Raji (cell line): Measurements from ENCODE around the gene LIPC.

Source experiments
- POLR2A ChIP-seq: IDR thresholded peaks from 2 replicates; pipeline ENCODE4 v1.6.1; 2011; ENCODE audit warnings: low read depth, low read length, control low read depth; ENCODE audit not compliant: insufficient read depth

LIPC gene

GRCh38 chr15:58401276-58401675, 30.5 kb upstream of the LIPC start:
- no peak for TF ChIP-seq POLR2A

DNA sequence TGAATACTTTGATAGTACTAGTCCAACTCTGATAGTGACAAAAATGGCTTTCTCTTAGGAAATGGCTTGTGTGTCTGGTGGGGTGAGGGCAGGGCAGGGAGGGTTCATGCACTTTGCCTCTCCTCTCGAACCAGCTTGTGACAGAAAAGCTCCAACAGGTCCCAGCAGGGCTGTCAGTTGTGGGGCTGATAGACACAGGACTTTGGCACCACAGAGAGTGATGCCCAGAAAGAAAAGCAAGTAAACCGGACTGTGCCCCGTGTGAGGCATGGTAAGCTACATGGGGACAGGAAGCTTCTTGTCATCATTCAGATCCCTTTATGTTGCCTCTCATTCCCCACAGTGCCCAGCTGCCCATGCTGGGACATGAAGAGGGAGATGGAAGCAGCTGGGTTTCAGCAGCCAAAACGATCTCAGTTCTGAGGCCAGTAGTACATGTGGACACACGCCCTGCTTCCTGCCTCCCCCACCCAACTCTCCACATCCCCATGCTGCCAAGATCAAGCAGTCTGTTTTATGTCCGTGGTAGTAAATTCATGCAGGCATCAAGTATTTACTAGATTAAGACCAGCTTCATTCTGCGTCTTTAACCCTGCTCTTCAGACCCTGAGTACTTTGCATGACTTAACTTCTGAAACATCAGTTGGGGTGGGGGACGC, 29.7 kb upstream of the LIPC start:
- no peak for TF ChIP-seq POLR2A

DNA sequence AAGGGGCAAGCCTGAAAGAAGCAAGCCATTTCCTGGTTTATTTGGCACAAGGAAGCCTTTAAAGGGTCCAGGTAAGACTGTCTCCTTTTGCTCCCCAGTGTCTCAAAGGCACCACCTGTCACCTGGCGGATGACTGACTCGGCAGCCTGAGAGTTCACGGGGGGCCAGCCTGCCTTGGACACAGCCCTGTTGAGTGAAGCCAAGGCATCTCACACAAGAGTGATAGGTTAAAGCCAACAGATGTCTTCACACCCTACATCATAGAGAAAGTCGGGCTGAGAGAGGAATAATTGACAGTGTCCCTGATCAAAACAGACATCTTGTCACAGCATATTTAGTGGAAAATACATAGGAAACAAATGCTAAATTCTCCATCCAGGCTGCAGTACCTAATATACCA, 28.2 kb upstream of the LIPC start:
- no peak for TF ChIP-seq POLR2A

GRCh38 chr15:58404020-58404419, 27.8 kb upstream of the LIPC start:
- TF ChIP-seq POLR2A, result no peak

DNA sequence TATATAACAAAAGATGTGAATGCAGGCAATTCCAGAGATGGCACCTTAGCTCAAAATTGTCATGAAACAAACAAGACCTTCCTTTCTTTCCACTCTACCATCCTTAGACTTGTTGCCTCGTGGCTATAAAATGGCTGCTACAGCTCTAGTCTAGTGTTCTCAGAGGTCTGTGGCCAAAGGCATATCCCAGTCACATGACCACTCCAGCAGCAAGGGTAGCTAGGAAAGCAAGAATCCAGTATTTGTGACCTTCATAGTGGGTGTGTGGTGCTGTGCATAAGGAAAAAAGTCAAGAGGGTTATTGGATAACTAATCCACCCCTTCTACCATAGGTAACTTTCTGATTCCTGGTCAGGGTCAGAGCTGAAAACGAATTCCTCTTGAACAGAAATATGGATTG, 27.1 kb upstream of the LIPC start:
- no peak for TF ChIP-seq POLR2A

DNA sequence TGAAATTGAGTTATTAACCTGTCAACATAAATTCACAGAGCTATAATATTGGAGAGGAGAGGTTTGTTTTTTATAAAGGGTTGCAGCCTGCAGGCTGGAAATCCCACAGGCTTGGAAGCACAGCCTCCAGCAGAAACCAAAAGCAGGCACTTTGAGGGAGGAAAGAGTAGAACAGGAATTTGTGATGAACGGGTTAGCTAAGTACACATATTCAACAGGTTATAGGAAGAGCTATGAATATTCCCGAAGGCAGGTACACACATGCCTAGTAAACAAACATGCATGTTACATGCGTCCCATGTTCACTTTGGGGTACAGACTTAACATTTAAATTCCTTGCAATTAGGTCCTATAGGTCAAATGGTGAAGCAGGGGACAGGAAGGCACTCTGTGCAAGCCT, 25.9 kb upstream of the LIPC start:
- no peak for TF ChIP-seq POLR2A

- no peak for TF ChIP-seq POLR2A
These were observed 25.0 kb upstream of the LIPC start for GRCh38 chr15:58406811-58407210.

GRCh38 chr15:58407236-58407775, 24.5 kb upstream of the LIPC start:
- no peak for TF ChIP-seq POLR2A

DNA sequence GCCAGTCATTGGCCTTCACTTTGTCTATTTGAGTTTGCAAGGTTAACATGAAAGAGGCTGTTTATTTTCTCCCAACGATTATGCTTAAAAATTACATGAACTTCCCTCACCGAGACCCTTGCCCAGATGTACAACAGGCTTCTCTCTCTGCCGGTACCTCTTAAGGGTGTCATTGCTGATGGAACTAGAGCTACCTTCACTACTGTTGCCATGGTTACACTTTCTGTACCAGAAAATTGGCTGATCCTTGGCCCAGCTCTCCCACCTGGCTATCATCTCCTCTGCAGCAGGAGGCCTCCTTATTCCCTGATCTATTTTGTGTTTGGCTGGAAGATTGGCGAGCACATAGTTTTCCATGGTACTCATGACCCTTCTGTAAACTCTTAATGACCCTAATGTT, 24.0 kb upstream of the LIPC start:
- no peak for TF ChIP-seq POLR2A

DNA sequence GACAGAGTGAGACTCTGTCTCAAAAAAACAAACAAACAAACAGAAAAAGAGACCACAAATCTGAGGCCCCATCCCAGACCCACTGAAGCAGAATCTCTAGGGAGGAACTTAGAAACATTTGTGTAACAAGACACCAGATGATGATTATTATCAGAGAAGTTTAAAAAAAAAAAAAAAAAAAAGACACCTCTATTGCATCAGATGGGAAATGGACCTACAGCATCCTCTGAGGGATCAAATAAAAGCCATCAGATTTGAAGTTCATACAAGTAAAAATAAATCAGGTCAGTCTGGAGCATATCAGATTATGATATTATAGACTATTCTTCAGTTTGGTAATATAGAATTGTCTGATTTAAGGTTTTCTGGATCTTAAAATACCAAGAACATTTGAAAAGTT, 21.9 kb upstream of the LIPC start:
- TF ChIP-seq POLR2A, result no peak

DNA sequence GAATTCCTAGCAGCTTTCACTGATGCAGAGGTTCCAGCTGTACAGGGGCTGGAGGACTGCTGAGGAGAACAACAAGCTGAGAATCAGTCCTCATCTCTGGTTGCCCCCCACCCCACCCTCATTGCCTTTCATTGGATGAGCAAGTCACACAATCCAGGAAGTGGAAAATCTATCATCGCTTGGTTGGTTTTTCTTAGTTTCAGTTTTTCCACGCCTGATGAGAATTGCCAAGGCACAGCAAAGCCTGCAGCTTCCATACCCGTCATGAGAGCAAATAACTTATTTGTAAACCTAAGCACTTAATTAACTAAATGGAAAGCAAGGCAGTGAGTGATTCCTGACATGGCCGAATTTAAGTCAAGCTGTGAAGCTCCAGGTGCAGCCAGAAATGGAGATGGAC, 21.4 kb upstream of the LIPC start:
- TF ChIP-seq POLR2A, result no peak

- no peak for TF ChIP-seq POLR2A
These were observed 18.5 kb upstream of the LIPC start for GRCh38 chr15:58413253-58413652.

DNA sequence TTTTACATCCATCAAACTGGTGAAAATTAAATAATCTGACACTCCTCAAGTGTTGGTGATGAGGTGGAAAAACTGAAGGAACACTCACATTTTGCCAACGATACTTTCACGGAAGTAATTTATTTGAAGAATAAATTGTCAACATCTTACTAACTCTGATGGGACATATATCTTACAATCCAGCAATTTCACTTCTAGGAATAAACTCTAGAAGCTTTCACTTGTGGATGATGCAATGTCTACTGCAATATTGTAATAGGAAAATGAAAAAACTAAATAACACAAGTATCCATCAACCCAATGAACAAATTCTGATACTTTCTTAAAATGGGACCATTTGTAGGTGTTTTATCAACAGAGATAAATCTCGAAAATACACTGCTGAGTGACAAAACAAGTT, 16.2 kb upstream of the LIPC start:
- TF ChIP-seq POLR2A, result no peak

GRCh38 chr15:58416963-58417362, 14.8 kb upstream of the LIPC start:
- no peak for TF ChIP-seq POLR2A

GRCh38 chr15:58418135-58418534, 13.7 kb upstream of the LIPC start:
- TF ChIP-seq POLR2A, result no peak

DNA sequence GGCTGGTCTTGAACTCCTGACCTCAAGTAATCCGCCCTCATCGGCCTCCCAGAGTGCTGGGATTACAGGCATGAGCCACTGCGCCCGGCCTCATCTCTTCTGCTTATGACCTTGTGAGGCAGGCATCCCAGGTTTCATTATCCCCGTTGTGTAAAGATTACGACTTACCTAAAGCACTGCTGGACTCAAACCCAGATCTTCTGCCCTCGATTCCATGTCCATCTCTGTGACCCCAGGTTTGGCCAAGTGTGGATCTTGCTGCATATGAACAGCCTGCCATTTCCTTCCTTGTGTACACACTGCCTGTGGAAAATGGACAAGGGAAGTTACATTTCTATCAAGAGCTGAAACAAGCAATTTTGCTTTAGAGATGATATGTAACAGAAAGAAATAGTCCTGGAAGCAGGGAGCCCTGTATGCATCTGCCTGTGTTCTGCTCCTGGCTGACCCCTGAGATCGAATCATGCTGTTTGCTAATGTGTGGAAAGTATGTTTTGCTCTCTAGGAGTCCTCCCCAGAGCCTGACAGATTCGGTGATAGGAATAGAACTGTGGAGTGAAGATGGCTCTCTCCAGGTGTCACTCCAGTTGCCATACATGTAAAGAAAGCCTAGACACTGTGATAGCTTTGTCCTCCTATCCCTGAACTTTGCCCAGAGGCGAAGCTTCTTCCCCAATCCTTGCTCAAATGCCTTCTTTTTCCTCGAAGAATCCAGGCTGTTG, 11.8 kb upstream of the LIPC start:
- no peak for TF ChIP-seq POLR2A
